HEK293 (cell line): ENCODE measurements around the gene TFDP1.

Experiments
- KLF16 ChIP-seq: fragments of 450-650 bp; formaldehyde crosslinking; IDR thresholded peaks from 2 replicates; pipeline ENCODE4 v1.5.1; 2017; ENCODE audit warnings: missing biosample characterization, missing genetic modification characterization
- REST ChIP-seq: fragments of 450-650 bp; formaldehyde crosslinking; IDR thresholded peaks from 2 replicates; pipeline ENCODE4 v1.5.1; 2016; ENCODE audit warnings: missing biosample characterization, missing genetic modification characterization

GRCh38 chr13:113558461-113558860 lies 26.1 kb upstream of the TFDP1 start:
- TF ChIP-seq REST (no peak), KLF16 (no peak)
